TTC549 (cell line): ENCODE measurements around the gene CCDC12.

Experiments
- FAIRE-seq: peaks from 2 replicates; lab custom pipeline; 2012; peaks lifted over from hg19 to GRCh38; lab: Jason Lieb, UNC

CCDC12 gene

DNA sequence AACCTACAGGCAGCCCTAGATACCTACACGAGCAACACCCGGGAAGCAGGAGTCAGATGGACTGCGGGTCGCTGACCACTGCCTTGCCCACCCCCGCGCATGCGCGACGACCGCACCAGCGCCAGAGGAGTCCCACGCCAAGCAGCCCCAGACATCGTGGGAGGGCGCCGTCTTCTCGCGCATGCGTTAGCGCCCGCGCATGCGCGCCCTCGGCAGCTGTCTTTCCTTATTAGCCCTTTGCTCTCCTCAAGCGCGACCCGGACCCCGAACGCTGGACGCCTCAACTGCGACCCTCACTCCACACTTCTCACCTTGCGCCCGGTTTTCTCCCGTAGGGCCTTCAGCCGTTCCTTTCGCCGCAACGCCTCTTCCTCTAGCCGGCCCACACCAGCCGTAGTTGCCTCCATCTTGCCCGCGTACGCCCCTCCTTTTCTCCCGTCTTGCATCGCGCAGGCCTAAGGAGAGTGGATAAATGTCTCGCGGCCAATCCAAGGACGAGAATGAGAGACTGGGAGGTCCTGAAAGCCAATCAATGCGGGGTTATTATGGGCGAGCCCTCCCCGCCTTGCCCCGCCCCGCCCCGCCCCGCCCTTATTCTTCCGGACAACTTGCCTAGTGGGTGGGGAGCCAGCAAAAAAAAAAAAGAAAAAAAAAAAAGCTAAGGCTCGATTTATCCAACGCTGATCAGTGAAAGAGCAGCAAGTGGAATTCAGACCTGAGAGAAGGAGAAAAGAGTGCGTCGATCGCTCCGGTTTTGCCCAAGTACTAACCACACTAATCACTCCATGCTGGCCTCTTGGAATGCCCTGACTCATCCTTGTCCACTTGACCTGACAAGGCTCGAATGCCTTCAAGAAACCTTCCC is at the start of gene CCDC12:
Gene CCDC12, minus strand, starts transcription at position 420 of the 865 bp plus-strand sequence. Its CDS starts 13 bp downstream, at position 407.
- no peak for FAIRE-seq

DNA sequence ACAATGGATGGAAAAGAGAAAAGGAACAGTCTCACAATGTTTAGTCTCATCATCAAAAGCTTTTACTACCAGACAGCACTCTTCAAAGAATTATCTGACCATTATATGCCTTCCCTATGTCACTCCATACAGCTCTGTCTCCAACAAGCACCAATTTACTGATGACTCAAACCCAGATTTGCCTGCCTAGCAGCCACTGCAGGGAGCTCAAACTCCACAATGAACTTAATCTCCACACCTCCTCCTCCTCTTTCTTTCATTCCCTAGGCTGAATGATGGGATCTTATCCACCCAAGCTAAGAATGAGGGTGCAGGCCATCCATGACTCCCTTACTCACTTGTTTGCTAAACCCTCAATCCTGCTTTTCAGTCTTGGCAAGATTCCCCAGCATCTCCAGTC is 48.4 kb upstream of the CCDC12 start:
- FAIRE-seq: no peak

DNA sequence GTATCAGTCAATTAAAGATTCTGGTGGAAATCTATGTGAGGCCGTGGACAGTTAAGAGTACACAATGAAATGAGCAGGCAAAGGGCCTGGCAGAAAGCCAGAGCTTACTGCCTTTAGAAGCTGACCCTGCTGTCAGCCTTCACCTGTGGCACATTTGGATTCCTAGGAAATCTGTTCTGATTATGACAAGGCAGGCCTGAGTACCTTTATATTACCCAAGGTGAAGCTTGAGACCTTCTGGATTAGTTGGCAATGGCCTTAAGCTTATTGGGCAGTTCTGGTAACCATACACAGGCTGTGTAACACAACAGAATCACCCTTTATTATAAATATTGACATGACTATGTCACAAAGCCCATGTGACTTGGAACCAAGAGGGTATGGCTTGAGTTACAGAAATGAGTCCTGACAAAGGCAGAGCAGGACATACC is 46.1 kb upstream of the CCDC12 start:
- no peak for FAIRE-seq

DNA sequence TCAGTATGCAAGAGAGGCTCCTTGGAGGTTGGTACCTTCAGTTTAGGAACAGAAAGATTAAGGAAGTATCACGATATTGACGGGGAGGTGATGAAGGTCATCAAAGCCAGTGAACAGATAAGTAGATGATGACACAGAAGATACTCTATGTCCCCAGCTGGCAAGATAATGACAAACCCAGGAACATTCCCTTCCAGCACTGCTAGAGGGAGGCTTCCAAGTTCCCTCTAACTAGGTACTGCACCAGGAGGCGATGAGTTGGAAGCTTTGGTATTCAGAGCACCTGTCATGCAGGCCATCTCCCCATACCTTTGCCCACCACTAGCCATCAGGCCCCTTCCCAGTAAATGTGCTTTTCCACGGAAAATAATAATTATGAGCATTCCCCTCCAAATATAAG is 43.8 kb upstream of the CCDC12 start:
- FAIRE-seq: no peak

DNA sequence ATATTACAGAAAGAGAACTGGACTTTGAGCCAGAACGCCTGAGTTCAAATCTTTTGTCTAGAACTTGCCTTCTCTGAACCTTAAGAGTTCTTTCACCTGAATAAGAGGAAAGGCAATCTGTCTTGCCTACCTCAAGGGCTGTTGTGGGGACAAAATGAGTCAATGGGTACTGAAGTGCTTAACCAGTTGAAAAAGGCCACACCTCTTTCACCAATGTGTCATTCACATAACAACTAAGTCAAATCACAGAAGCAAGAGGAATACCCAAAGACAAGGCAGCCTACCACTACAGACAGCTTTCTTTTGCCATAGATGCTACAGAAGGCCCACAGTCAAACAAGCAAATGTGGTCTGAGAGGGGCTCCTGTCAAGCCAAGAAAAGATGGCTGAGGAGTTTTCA is 42.7 kb upstream of the CCDC12 start:
- no peak for FAIRE-seq

DNA sequence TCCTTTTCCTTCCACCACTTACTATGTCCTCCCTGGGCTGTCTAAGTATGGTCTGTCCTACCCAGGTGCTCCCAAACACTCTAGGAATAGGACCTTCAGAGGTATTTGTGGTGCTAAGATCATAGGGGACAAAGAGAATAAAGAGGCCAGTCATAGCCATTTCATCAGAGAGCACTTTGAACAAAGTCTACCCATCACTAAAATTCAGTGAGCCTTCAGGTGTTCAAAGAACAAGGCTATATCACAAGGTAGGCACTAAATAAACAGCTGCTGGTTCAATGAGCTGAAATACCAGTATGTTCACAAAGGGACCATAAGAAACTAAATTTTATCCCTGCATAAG is 41.7 kb upstream of the CCDC12 start:
- FAIRE-seq: no peak

DNA sequence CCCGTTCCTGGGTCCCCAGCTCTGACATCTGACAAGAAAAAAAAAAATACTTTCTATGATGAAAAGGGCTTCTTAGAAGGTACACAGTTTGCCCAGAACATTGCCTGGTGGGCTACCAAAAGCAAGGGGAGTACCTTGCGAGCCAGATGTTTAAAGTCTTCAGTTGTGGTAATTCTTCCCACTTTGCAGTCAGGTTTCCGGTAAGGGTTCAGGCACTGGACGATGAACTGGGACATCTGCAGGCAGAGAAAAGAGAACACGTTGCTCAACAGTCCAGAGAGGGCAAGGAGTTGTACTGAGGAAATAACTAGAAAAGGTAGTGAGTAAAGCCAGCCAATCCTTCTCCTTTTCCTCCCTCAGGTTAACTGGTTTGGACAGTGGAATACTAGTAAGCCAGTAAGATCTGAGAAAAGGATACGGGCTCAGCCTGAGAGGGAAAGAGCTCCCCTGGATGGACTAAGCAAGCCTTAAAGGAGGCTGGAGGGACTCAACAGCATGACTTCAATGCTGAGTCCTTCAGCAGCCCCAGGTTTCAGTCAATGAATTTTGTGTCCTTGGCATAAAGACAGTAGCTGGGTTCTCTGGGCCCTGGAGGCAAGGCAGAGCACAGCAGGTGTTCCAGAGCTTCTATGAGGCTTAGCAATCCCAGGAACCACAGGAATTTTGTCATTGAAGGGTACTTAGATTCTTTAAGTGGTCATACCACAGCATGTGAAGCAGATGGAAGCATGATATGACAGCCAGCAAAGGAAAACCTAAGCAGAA is 41.1 kb upstream of the CCDC12 start:
- FAIRE-seq: no peak

DNA sequence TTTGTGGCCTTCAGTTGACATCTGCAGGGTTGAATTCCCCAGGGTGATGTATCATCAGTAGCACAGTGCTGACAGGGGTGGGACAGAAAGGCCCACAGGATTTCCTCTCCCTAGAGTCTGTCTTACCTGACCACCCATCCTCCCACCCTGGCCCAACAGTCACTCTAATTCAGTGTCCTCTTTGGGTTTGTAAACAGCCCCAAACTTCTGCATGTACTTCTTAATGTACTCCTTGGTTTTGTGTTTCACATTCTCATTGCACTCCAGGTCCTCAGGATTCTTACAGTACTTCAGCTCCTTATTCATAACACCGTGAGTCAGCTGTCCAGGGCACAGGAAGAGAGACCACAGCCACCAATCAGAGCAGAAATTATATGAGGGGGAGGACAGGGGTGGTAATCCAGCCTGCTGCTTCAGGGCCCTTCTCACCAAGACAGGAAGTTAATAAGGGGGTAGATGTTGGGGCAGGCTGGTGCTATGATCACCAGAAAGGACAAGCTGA is 40.4 kb upstream of the CCDC12 start:
- no peak for FAIRE-seq

DNA sequence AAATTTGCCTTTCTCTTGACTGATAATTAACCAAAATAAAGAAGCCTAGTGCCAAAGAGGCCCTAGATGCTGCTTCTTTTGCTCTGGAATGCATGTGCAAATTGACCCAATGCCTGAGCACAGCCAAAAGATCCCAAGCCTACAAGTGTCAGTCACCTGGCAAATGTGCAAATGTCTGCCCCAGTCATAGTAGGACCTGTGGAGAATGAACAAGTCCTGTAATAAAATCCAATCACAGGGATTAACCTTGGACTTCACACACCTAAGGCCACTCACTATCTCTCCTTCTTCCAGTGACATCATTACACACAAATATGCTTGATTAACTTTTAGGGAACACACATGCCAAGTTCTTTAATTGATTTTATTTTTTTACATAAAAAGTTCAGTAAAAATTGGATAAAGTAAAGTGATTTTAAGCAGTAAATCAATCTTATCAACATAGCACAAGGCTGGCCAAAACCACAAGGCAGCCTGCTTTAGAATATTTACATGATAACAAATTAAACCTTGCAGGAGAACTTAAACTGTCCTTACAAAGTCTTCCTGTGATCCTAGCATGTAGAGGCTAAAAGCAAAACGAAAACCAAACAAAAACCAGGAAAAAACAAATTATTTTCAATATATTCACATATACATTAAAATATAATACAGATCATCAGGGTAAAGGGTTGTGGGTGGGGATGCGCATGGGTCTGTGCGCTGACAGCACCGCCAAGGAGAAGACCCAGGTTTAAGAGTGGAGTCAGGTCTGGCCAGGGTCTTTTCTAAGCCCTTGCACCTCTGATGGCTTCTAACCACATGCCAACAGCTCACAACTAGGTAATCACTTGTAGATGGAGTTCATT is 39.8 kb upstream of the CCDC12 start:
- no peak for FAIRE-seq

DNA sequence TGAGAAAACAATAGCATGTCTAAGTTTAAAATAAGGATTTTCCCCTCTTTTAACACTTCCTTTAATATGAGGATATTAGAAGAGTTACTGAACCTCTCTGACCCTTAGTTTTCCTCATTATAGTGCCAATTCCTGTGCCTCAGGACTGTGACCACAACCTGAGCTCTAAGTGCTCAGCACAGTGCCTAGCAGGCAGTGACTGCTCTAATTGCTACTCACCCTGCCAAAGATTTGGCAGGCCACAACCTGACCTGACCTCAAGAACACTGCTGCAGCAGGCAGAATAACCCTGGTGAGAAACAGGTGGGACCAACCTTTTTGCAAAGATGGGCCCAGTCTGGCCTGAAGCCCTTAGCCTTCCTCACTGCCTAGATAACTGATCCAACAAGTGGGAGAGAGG is 38.6 kb upstream of the CCDC12 start:
- no peak for FAIRE-seq

DNA sequence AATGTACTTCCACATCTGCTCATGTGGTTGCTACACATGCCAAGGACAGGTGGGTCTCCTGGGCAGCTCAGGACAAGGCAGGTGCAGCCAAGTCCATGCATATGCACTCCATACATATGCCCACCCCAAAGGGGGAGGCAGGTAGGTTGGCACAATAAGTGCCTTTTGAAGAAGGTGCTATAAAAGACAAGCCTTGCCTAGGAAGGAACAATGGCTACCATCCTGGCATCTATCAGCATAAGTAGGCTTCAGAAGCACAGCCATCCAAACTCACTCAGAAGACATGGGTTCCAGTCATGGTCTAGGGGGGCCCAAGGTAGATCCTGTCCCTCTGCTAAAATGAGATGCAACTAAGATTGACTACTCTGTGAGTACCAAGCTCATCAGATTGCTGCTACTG is 37.5 kb upstream of the CCDC12 start:
- FAIRE-seq: no peak

DNA sequence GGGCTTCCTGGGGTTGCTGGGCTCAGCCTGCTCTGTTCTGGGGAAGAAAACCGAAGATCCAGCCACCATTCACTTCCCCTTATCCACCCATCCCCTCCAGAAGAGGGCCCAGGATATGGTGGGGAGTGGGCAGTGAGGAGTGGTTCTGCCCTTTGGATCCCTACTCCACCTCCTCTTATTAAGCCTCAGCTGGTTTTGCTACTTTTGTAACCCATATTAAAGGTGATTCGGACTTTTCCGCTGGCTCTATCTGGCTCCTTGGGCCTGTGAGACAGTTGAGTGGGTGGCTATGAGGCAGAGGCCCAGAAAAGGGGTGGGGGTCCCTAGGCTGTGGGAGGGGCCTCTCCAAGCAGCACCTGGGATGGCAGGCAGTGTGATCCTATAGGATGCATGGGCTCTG is 36.7 kb upstream of the CCDC12 start:
- no peak for FAIRE-seq

DNA sequence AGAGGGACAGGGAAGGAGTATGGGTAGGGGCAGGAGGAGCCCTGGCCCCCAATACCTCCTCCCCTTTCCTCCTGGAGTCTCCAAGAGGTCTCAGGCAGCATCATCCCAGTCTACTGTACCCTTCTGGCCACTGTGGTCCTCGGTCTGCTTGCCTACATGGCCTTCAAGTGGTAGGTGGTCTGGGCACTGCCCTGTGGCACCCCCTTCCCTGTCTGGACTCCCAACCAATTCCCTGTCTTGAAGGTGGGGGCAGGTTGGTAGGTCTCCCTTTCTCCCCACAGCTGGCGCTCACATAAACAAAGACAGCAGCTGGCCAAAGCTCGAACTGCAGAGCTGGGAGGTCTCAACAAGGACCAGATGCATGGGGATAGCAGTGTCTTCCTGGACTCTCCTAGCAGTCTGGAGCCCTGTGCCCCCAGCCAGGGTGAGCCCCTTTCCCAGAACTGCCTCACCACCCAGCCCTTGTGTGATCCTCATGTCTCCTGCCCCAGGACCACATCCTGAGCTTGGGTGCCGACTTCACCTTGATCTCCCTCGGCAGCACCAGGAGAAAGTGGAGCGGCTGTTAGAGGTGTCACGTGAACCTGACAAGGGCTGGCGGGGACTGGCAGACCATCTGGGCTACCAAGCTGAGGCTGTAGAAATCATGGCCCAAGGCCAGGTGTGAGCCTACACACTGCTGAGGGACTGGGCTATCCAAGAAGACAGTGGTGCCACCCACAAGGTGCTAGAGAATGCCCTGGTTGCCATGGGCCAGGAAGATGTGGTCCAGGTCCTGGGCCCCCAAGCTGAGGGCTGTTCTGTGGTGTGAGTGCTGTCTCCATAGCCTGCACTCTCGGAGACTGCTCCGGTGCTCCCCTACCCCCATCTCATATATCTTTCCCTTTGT is 36.0 kb upstream of the CCDC12 start:
- no peak for FAIRE-seq

DNA sequence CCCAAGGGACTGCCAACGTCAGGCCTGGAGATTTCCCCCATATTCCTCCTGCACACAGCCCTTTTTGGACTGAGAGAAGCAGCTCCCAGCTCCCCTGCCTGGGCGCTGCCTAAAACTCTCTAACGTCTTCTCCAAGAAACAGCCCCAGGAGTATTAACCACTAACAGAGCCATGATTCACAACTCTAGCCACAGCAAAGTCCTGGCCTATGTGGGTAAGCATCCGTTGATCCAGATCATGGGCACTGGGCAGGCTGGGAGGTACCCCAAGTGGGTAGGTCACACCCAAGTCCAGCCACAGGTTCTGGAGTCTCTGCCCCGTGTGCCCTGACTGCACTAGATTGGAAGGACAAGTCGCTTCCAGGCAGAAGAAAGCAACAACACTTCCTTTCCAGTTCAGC is 34.8 kb upstream of the CCDC12 start:
- FAIRE-seq: no peak

DNA sequence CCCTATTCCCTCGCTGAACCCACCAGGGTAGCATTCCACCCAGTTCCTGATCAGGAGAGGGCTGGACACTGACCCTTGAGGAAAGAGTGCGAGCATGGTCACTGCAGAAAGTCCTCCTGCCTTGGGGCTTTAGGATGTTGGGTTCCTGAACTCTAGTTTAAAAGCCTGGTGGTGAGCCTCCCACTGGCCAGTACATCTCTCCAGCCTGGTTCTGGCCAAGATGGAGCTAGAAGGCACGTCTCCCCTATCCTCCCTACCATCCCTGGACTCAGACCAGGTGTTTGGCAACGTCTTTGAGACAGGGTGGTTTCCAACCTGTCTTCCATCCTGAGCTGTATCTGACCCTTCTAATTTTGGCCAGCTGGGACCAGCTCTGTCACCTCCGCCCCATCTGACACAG is 34.4 kb upstream of the CCDC12 start:
- no peak for FAIRE-seq

DNA sequence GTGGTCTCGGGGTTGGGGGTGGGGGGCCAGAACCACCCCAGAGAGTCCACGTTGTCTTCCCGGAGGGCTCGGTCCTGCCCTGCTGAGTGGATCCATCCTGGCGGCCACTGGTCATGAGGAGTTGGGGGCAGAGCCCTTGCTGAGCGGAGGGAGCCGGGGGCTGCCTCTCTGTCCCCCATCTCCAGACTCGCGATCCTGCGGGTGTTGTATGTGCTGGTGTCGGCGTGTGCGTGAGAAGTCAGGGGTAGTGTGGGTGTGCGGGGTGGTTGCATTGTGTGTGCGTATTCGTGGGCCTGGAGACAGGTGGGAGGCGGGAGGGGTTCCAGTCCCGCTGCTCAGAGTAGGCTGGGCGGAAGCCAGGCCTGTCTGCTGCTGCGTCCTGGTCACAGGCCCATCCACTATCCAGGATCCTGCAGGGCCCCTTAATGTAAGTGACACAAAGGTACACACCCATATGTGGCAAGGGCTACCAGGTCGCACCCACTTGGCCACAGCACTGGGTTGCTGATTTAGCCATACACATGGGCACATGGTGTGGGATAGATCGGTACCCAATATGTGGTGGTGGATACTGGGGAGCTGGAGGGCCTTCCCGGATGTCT is 33.7 kb upstream of the CCDC12 start:
- FAIRE-seq: no peak

DNA sequence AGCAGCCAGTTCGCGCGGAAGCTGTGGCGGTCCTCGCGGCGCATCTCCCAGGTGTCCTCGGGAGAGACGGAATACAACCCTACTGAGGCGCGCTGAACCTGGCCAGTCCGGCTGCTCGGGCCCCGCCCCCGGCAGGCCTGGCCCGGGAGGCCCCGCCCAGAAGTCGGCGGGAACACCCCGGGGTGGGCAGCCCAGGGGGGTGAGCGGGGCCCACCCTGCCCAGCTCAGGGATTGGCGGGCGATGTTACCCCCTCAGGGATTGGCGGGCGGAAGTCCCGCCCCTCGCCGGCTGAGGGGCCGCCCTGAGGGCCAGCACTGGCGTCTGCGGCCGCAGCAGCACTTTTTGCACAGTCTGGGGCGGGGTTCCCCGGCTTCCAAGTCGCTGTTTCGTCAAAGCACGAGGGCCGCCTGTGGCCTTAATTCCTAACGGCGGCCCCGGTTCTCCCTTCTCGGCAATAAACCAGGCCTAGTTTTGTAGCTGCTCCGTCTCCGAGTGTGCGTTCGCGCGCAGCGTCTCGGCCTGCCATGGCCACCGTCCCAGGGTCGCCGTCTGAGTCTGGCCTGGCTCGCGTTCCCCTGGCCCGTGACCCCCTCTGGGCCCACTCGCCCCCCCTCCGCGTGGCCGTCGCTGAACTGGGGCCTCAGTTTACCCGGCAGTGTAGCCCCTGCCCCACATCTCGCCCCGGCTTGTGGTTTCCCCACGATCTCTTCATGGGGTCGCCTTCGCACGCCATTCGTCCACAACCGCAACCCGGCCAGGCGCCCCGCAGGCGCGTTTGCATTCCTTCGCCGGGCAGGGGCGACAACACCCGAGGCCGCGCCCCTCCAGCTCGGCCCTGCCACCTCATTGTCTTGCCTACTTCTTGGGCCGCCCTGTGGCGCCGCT is 32.9 kb upstream of the CCDC12 start:
- FAIRE-seq: no peak

DNA sequence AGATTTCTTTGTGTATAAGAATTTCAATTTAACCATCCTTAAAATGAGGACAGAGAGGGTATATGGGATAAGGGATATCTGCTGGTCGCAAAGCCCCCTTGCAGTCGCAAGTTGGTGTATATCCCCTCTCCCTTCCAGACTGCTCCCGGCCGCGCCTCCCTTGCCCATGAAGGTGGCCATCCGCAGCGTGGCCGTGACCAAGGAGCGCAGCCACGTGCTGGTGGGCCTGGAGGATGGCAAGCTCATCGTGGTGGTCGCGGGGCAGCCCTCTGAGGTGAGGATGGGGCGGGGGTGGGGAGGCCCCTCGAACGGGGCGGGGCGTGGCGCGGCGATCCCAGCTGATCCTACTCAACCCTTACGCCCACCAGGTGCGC is 32.3 kb upstream of the CCDC12 start:
- FAIRE-seq: no peak

DNA sequence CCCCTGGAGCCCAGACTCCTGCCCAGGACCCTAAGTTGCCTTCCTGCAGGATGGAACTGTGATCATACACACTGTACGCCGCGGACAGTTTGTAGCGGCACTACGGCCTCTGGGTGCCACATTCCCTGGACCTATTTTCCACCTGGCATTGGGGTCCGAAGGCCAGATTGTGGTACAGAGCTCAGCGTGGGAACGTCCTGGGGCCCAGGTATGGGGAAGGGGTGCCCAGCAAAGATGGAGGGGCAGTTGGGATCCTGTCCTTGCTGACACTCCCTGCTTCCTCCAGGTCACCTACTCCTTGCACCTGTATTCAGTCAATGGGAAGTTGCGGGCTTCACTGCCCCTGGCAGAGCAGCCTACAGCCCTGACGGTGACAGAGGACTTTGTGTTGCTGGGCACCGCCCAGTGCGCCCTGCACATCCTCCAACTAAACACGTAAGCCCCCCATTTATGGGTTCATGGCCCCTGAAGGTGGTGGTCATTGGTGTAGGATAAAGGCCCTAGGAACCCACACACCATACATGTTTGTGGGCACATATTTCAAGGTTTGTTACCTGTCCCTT is 31.8 kb upstream of the CCDC12 start:
- no peak for FAIRE-seq
